ENCODE results near the gene KARS1. TPM values are rescaled to one million over a fixed set of nuclear protein-coding genes. Genes with fewer than 3 reads are reported as not detected.
A peak's percentile ranks its signal among the peaks of the same experiment; 100 is the strongest.

The KARS1 gene
- total RNA-seq, 1 donor: 144 TPM

DNA sequence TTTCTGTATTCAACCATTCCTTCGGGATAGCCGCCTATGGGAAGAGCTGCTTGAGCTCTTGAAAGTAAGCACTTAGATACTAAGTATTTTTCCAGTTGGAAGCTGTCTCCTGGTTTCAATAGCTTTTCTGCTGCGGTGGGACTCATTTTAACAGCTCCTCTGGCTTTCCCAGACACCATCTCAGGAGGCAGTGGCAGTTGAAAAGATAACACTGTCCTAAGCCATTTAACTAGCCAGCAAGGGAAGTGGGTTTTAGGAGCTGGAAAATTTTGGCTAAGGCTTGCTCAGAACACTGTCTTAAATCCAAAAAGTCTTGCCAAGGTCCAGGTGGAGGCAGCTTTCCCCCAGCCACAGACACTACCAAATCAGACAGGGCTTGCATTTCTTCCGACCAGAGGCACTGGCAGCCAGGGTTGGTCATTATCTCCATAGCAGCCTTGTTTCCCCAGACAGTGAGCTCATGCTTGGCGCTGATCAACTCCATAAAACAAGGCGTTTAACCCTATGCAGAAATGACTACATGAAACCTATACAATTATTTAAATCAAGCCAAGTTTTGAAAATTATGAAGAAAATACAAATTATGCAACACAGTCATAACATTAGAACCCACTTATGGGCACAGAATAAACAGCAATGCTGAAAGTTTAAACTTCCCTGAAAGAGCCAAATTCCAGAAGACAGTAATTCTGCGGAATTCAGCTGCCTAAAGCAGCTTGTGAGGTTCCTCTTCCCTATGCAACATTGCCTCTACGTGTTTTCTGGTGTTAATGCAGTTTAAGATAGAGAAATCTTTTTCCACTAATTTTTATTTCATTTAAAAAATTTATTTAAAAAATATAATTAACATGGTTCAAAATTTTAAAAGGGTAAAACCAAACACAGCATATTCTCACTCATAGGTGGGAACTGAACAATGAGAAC is 56.3 kb downstream of the KARS1 start:
- peak; percentile 89 for DNase-seq (ENCODE audit: low read depth)
- peak overlapping the region; percentile 15 for H3K4me3 ChIP-seq (ENCODE audit: low read depth, low read length)
- TF ChIP-seq, protein P1, sequence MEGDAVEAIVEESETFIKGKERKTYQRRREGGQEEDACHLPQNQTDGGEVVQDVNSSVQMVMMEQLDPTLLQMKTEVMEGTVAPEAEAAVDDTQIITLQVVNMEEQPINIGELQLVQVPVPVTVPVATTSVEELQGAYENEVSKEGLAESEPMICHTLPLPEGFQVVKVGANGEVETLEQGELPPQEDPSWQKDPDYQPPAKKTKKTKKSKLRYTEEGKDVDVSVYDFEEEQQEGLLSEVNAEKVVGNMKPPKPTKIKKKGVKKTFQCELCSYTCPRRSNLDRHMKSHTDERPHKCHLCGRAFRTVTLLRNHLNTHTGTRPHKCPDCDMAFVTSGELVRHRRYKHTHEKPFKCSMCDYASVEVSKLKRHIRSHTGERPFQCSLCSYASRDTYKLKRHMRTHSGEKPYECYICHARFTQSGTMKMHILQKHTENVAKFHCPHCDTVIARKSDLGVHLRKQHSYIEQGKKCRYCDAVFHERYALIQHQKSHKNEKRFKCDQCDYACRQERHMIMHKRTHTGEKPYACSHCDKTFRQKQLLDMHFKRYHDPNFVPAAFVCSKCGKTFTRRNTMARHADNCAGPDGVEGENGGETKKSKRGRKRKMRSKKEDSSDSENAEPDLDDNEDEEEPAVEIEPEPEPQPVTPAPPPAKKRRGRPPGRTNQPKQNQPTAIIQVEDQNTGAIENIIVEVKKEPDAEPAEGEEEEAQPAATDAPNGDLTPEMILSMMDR (IDR thresholded peaks at IDR 0.05; ENCODE audit: insufficient read depth, low read length): peak; percentile 43

DNA sequence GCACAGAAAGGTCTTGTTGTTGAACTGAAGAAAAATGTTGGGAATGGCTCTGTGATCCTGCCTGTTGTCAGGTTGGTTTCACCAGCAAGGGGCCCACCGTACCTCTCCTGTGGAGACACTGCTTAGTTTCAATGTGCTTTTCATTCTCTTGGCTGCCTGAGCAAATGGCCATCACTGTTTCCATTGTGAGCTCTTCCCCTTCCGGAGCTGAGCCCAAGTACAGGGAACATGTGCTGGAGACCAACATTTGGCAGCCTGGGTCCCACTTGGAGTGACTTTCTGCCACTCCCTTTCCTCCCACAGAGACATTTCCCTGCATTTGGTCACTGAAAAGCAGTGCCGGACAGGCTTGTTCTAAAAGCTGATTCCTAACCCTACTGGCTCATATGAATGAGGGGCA is 58.2 kb downstream of the KARS1 start:
- no peak for DNase-seq (ENCODE audit: low read depth)

DNA sequence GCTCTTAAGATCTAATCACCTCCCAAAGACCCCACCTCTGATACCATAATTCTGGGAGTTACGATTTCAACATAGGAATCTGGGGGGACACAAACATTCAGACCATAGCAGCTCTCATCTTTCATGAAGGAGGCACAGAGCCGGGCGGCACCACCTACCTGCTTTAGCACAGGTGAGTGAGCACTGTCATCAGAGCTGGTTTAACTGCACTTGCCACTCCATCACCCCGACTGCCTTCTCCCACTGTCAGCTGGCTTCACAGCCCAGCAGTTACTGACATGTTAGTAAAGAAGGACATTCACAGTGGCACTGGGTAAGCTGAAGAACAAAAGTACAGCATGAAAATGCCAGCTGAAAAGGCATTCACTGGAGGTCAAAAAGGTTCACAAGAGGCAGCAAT is 58.7 kb downstream of the KARS1 start:
- H3K4me3 ChIP-seq (ENCODE audit: low read depth, low read length): no peak overlapping the region
- TF ChIP-seq, protein P1 (IDR thresholded peaks at IDR 0.05; ENCODE audit: insufficient read depth, low read length): no peak
- DNase-seq (ENCODE audit: low read depth): no peak

More for the DNA sequence above, 58.2 kb downstream of the KARS1 start:
- TF ChIP-seq, protein P1 (IDR thresholded peaks at IDR 0.05; ENCODE audit: insufficient read depth, low read length): no peak
- no peak overlapping the region for H3K4me3 ChIP-seq (ENCODE audit: low read depth, low read length)

DNA sequence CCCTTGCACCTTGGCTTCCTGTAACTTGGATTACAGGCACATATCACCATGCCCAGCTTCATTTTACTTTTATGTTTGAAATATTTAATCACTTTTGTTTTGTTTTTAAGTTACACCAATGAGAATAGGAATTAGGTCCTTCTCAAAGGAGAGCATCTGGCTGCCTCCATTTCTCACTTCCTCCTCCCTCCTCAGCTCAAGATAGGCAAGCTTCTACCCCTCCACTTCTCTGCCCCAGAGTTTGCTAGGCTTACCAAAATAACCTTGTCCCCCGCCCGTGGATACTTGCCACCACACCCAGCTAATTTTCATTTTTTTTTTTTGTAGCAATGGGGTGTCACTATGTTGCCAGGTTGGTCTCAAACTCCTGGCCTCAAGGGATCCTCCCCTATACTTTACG is 63.4 kb downstream of the KARS1 start:
- TF ChIP-seq, protein P1 (IDR thresholded peaks at IDR 0.05; ENCODE audit: insufficient read depth, low read length): no peak

DNA sequence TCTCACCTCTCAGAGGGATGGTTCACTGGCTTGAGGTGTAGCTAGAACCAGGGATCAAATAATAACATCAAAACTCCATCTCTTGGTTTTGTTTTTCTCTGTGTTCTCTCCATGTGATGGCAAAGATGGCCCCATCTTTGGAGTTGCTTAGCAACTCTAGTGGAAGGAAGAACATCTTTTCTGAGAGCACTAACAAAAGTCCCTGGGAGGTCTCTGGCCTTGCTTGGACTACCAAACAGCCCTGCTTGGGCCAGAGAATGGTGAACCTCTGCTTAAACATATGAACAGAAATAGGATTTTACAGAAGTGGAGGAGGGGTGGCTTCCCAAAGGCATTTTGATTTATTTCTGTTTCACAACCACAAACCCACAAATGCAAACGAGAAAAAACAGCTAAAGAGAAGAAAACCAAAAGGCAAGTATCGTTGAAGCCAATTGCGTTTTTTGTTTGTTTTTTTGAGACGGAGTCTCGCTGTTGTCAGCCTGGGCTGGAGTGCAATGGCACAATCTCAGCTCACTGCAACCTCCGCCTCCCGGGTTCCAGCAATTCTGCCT is 68.1 kb downstream of the KARS1 start:
- TF ChIP-seq, protein P1 (IDR thresholded peaks at IDR 0.05; ENCODE audit: insufficient read depth, low read length): no peak
- no peak overlapping the region for H3K4me3 ChIP-seq (ENCODE audit: low read depth, low read length)
- no peak for DNase-seq (ENCODE audit: low read depth)

More for the DNA sequence above, 63.4 kb downstream of the KARS1 start:
- no peak overlapping the region for H3K4me3 ChIP-seq (ENCODE audit: low read depth, low read length)
- DNase-seq (ENCODE audit: low read depth): no peak

DNA sequence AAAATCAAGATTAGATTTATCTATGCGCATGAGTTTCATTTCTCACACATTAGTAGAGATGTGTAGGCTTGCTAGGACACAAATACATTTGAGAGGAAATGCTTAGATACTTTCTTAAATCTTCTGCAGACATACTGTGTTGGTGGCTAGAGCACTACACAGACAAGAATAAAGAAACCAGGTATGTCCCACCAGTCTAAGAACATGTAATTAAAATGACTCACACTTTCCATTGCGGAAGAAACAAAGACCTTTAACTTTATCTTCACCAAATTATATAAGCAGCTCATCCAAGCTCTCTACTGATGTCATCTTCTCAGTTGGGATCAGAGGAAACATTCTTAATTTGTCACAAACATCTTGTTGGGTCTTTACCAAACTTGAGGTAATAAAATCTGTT is 68.7 kb downstream of the KARS1 start:
- TF ChIP-seq, protein P1 (IDR thresholded peaks at IDR 0.05; ENCODE audit: insufficient read depth, low read length): no peak
- no peak for DNase-seq (ENCODE audit: low read depth)
- no peak overlapping the region for H3K4me3 ChIP-seq (ENCODE audit: low read depth, low read length)
